T-helper 9 cell (primary cell): Measurements from ENCODE around the gene MAD2L2.

Experiments
- DNase-seq: peaks from one replicate; pipeline ENCODE4 v3.0.0-alpha.2; 2020

Gene MAD2L2

DNA sequence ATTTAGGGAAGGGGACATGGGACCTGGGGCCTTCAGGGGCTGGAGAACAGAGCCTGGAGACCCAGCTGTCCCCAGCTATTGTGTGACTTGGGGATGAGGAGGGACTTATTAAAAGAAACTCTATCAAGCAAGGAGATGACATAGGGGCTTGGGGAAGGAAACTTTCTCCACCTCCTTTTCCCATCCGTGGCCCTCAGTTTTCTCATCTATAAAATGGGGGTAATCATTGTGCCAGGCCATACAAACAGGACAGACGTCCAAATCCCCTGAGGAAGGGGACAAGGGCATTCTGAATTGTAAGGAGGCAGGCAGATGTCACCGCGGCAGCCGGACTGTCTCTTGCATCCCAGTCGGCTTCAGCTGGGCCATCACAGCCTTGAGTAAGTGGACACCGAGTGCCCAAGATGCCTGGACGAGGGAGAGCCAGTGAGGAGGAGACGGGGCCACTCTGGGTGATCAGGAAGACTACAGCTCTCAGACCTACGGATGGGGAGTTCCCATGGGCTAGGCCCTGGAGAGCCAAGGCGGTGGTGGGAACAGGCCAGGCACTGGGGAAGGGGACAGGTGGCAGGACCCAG lies 28.7 kb downstream of the MAD2L2 start:
- DNase-seq = no peak

DNA sequence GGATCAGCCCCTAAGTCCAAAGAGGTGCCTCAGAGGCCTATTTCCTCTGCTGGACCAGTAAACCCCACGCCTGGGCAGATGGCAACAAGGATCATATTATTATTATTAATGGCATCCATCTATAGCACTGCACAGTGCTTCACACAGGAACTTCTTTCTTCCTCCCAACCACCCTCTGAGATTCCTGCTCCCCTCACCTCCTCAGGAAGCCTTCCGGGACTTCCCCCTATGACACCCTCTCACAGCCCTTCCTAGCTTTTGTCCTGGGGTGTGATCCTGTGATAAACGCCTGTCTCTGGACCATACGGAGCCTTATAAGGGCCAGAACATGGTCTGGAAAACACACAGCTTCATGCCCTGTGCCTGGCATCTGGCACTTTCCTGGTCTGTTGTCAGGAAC lies 29.9 kb downstream of the MAD2L2 start:
- no peak for DNase-seq

DNA sequence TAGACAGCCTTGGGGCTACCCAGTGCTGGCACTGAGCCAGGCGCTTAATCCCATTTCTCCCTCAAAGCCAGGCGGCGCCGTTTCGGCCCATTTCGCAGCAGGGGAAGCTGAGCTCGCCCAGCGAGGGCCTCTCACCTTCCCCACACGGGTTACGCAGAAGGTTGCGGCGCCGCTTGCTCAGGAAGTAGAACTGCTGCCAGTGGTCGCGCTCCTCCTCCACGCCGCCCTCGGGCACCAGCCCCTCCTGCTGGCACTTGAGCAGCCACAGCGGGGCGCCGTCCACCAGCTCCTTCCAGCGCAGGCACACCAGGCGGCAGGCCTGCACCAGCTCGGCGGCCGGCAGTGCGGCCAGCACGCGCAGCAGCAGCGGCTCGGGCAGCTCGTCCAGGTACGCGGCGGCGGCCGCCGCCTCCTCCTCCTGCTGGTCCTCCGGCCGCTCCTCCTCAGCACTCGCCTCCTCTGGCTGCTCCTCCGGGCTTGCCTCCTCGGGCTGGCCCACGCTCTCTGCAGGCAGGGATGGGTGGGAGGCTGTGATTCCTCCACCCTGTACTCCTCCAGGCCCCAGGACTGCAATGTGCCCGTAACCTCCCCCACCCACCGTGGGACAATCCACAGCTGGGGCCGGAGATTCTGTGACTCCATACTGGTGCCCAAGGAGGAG lies 30.5 kb downstream of the MAD2L2 start:
- peak; percentile 72 for DNase-seq

DNA sequence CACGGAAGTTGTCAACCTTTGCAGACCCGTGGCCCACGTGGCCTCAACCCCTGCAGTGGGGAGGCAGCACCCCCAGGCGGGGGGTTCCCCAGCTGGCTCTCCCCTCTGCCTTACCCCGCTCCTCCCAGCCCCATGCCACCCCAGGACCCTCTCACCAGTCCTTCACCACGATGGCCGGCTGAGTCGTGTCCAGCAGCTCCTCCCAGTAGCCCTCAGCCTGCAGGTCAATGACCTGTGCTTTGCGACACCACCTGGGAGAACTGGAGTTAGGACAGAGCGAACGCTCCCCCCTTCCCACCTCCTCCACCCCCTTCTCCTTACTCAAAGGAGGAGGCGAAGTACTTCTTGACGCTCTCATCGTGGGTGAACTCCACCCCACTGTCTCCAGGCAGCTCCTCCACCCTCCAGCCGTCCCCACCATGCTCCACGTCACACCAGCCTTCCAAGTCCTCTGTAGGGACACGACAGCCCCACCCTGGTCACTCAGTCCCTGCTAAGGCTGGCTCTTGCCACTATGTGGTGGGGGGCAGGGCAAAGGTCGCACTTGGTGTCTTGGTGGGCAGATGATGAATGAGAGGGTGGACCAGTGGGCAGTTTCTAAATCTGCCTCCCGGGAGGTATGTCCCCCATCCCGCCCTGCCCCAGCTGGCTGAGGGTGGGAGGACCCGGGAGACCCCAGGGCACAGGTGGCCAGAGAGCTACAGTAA lies 31.2 kb downstream of the MAD2L2 start:
- DNase-seq = no peak

DNA sequence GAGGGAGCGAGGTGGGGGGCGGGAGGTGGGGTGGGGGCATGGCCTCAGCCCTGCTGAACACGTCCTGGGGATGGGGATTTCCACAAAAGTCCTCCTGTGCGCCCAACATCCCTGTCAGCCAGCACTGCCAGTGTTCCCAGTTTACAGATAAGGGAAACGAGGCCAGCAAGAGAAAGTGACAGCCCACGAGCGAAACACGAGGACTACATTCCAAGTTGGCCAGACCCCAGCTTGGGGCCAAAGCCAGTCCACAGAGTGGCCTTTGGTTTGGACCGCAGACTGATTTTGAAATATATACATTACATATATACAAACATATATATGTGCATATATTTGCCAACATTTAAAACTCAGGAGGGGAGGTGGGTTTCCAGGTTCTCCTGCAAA lies 31.7 kb downstream of the MAD2L2 start:
- no peak for DNase-seq

DNA sequence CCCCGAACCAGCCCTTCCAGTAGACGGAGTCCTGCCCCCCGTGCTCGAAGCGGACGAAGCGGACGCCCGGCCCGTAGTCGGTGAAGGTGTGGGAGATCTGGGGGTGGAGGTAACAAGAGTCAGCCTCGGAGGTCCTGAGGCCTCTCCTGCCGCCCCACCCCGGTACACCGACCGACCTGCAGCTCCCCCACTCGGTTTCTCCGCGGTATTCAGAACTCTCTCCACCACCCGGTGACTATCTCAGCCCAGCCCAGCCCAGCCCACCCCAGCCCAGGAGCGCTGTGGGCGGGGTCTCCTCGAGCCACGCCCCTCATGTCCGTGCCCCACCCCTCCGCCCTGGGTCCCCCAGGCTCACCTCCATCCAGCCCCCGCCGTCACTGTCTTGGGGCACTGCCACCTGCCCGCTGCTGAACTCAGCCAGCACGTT lies 32.2 kb downstream of the MAD2L2 start:
- DNase-seq = peak; percentile 43

DNA sequence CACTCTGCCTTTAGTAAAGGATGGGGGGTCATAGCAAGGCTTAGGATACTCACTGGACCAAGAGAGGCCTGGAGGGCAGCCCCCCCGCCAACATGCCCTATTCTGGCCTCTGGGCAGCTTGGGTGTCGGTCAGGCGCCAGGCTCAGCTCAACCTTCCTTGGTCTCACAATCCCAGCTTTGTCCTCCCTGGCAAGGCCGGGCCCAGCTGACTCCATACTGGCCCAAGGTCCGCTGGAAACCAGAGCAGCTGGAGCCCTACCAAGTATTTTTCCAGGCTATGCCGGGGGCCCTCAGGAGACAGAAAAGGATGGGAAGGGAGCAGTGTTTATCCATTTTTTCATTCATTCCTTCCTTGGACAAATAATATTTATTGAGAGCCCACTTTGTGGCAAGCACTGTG lies 32.9 kb downstream of the MAD2L2 start:
- DNase-seq = no peak

DNA sequence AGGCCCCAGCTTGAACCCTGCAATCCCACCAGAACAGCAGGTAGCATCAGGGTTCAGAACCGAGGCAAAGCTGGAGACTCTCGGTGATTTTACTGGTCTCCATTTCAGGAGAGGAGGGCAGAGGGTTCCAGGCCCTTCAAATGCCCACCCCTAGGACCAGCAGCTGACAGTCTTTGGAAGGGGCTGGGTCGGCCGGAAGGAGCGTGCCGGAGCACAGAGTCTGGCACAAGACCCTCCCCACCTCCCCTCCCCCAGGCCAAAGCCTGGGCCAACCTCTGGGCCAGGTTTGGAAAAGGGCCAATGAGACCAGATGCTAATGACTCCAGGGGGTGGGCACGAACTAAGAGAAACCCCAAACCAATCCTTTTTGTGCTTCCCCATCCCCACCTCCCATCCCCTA lies 33.6 kb downstream of the MAD2L2 start:
- DNase-seq = no peak

DNA sequence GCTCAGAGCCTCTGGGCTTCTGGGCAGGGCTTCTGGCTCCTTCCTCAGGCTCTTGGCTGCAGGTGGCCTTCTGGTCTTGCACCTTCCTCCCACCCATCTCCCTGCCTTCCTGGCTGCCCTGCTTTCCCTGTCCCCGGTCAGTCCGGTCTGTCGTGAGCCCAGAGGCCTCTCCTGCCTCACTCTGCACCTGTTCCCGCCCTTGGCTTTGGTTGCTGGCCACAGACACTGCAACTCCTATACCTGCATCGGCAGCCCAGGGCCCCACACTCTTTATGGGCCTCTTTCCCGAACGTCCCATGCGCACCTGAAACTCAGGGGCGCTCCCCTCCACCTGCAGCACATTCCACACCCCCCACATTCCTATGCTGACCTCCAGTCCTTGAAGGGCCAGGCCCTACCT lies 34.6 kb downstream of the MAD2L2 start:
- DNase-seq = no peak

DNA sequence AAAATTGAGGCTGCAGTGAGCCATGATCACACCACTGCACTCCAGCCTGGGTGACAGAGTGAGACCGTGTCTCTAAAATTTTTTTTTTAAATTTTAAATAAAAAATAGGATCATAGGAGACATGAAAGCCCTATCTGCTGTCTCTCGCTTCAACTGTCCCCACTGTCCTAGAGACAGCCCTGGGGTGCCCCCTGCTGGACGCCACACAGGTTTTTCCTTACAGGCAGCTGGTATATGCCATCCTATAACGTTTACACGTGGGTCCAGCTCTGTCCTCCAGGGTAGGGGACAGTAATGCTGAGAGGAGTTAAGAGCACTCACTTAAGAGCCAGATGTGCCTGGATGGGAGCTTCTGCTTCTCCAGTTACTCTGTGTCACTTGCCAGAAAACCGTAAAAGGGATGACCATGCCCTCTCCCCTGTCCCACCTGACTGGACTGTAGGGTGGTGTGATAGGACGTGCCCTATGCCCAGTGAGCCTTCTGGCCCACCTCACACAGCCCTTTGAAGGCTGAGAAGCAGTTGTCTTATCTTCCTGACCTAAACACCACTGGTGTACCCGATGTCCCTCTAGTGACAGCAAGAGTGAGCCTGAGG lies 35.2 kb downstream of the MAD2L2 start:
- DNase-seq = peak; percentile 75

DNA sequence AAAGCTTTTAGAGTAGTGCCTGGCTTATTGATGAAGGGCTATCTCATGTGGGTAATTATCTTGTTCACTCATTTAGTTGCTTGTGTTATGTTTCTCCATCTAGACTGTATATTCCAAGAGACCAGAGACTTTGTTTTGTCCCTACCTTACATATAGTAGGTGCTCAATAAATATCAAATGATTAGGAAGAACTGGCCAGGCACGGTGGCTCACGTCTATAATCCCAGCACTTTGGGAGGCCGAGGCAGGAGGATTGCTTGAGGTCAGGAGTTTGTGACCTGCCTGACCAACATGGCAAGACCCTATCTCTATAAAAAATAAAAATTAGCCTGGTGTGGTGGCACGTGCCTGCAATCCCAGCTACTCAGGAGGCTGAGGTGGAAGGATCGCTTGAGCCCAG lies 35.7 kb downstream of the MAD2L2 start:
- no peak for DNase-seq

DNA sequence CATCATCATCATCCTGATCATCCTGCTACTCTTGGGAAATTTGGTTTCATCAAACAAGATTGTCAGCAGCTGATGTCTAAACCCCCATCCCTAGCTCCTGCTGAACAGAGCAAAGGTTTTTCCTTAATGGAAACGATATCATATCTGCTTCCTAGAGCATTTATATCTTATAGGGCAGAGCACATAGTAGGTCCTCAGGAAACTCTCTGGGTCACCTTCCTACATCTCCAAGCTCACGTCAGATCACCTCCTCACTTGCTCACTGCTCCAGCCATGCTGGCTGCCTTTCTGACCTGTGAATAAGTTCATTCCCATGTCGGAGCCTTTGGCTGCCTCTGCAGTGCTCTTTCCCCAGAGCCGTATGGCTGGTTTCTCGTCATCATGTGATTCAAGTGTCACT lies 37.2 kb downstream of the MAD2L2 start:
- no peak for DNase-seq

DNA sequence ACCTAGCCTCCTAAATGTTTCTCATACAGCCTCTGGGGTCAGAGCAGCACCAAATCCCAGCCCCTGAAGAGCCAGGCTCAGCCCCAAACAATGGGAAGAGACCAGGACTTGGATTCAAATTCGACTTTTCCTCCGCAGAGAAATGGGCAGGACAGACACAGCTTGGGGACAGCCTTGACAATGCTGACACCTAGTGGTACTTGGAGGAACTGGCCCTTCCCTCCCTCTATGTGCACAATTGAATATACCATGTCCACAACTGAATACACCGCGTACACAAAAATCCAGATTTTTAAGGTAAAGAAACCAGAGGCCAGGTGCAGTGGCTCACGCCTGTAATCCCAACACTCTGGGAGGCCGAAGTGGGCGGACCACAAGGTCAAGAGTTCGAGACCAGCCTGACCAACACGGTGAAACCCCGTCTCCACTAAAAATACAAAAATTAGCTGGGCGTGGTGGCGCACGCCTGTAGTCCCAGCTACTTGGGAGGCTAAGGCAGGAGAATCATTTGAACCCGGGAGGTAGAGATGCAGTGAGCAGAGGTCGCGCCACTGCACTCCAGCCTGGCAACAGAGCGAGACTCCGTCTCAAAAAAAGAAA lies 38.4 kb downstream of the MAD2L2 start:
- peak; percentile 61 for DNase-seq

DNA sequence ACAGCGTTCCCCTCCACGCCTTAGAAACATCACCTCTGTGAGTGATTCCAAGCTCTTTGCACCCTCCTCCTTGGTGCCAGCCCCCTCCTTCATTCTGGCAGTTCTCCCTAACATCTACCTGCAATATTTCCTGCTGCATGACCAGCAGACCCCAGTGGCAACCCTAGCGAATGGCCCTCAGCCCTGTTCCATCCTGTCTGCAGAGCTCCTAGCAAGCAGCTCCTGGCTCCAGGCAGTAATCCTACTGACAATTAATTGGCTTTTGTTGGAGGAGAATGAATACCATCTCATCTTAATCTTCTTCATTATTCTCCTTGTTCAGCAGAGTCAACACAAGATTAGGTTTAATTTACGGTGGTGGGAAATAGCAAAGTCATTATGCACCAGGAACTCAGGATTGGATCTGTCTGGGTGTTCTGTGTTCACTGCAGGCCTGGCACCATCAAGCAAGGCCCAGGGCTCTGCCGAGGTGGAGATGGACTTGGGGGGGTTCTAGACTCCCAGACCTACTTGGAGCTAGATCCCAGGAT lies 39.1 kb downstream of the MAD2L2 start:
- DNase-seq = no peak

DNA sequence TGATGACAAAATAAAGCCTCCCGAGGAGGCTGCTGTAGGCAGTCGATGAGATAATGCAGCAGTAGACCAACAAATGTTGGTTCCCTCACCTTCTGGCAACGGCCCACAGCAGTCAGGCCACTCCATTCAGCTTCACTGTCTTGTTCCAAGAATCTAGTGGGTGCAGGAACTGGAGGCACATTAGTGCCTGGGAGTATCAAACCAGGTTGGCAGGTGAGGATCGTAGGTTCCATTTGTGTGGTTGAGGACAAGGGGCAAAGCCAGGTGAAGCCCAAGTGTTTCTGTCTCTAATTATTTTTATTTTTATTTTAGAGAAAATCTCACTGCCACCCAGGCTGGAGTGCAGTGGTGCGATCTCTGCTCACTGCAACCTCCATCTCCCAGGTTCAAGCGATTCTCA lies 40.0 kb downstream of the MAD2L2 start:
- no peak for DNase-seq

DNA sequence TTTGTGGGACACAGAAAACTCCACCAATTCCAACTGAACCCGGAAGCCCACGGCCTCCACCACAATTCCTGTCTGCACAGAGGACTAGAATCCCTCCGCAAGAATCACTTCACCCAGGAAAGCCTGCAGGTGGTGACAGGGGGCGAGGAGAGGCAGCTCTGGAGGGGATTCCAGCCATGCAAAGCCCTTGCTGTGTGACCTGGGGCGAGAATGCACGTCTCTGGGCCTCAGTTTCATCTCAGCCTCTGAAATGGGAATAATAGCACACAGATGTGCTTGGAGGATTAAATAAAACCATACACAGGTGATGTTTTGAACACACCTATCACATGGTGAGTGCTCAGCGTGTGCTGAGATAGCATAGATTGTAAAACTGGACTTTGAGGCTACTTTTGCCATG lies 40.8 kb downstream of the MAD2L2 start:
- no peak for DNase-seq

DNA sequence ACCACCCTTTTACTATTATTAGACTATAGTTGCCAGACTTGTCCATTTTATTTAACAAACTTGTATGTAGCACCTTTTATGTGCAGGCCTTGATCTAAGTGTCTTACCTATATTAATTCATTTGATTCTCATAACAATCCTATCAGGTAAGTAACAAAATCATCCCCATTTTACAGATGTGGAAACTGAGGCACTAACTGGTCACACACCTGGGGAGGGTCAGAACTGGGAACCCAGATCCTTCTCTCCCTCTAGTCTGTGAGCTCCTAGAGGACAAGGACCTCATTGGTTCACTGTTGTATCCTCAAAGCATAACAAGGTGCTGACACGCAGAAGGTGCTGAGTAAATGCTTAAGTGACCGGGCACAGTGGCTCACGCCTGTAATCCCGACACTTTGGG lies 41.6 kb downstream of the MAD2L2 start:
- DNase-seq = no peak

DNA sequence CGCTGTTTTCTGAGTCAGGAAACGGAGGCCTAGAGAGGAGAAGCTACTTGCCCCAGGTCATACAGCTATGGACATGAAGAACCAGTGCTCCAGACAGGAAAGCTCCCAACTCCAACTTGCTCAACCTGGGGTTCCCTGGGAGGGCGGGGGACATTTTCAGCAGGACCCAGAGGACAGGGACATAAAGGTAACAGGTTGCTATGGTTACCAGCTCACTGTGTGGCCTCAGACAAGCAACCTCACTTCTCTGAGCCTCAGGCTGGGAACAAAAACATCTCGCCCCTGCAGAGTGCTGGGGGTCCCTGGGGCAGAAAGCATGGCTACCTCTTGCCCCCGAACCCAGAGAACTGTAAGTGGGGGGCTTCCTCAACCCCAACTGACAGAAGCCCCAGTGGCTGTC lies 42.8 kb downstream of the MAD2L2 start:
- no peak for DNase-seq

DNA sequence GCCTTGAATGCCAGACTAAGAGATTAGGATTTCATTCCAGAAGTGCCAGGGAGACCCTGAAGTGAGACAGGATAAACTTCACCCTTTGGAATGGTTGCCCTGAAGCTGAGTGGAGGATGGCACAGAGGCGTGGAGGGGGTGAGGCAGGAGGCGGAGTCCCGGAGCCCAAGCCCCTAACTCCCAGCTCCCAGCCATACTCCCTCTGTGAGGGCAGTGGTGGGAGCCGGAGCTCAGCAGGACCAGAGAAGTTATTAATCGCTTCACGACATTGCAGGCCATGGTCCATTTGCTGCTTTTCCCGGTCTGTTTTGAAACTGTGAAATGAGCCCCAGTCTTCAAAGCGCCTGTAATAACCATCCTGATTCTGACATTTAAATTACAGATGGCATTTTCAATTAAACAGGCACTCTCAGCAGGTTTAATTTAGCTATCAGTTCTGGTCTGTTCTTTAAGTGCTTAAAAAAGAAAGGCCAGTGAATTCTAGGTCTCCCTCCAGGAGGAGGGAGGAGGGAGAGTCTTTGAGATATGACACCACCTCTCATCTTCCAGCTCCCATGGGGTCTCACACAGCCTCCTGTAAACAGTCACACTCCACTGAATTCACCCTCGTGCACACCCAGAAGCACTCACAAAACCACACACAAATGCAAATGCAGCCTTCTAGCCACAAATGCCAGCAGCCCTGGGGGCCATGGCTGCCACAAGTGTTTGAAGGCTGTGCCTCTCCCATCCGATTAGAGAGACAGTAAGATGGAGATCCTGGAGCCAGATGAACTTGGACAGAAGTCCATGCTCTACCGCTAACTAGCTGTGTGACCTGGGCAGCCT lies 46.4 kb downstream of the MAD2L2 start:
- no peak for DNase-seq

DNA sequence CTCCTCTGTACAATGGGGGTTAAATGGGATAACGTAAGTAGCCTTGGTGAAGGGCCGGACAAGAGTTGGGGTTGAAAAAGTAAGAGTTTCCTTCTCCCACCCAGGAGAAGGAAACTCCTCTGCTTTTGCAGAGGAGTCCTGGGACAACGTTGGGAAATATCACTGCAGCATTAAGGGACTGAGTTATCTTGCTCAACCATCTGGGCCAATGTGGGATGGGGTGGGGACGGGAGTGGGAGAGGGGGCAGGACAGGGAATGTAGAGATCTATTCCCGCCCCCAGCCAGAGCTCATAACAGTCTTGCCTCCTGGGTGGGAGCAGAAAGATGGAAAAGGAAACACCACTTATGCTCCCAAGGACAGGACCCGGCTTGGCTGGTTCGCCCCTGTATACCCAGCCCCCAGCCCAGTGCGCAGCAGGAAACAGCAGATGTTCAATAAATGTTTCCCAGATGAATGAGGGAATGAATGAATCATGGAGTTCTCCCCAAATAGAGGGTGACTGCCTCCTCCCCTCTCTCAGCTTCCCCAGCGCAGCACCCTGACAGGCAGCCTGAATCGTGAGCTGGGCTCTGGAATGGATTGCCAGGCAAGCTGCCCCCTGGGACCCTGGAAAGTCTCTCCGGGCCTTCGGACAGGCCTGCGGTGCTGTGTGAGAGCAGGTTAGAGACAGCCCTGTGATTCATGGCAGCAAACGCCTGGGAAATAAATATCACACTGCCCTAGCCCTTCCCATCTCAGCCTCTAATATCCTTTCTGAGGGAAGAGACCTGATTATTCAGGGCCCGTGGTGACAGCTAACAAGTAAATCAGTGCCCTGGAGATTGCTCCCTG lies 51.5 kb downstream of the MAD2L2 start:
- no peak for DNase-seq

DNA sequence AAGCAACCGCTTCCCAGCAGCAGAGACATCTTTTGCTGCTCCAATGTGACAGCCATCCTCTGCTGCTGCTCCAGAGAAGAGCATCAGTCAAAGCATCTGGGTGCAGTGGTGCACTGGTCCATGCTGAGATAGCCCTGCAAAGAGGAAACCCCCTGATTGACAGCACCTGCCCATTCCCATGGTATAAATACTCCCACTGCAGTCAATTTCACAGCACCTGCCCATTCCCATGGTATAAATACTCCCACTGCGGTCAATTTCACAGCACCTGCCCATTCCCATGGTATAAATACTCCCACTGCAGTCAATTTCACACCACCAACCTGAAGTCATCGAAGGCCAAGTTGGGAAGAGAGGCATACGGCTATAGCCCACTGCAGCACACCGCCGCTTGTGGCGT lies 52.2 kb downstream of the MAD2L2 start:
- no peak for DNase-seq

DNA sequence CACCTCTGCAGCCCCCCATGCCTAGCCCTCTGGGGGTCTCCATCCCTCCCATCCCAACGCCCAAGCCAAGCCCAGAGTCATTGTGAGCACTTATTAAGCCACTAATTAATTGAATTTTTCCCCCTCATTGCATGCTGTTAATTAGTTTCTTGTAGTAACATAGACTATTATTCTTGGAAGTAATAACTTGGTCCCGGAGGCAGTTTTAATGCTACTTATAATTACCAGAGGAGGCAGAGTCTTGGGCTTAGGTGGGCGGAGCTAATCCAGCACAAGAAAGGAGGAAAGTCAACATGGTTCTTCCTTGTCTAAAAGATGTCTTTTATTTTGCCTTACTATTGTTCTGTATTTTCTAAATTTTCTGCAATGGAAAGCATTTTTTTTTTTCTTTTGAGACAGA lies 54.4 kb downstream of the MAD2L2 start:
- no peak for DNase-seq
